HG03442 (cell line): ENCODE results near the gene LRRC70.
"Not testable (repeated sequence)": the region's sequence is repeated elsewhere in the genome, so short reads cannot be mapped to it uniquely, and the experiment has no call there.

Source experiments
- ATAC-seq: cut with Tn5 transposase; IDR thresholded peaks from one replicate; pipeline ENCODE4 v1.9.1; 2021; ENCODE audit warnings: mild to moderate bottlenecking, moderate library complexity; ENCODE audit not compliant: unreplicated experiment

Gene LRRC70

GRCh38 chr5:62605638-62606037 lies 27.0 kb downstream of the LRRC70 start:
- no peak for ATAC-seq

- ATAC-seq: no peak
Observed at GRCh38 chr5:62606878-62607277, 28.3 kb downstream of the LRRC70 start.

GRCh38 chr5:62607615-62608014 lies 29.0 kb downstream of the LRRC70 start:
- no peak for ATAC-seq

- no peak for ATAC-seq
Observed at GRCh38 chr5:62608529-62609511, 30.2 kb downstream of the LRRC70 start.

GRCh38 chr5:62614355-62614754 lies 35.7 kb downstream of the LRRC70 start:
- ATAC-seq: no peak

GRCh38 chr5:62616615-62617277 lies 38.1 kb downstream of the LRRC70 start:
- ATAC-seq: no peak

GRCh38 chr5:62617943-62618342 lies 39.3 kb downstream of the LRRC70 start:
- ATAC-seq: no peak

- ATAC-seq: no peak
Observed at GRCh38 chr5:62620761-62621160, 42.1 kb downstream of the LRRC70 start.

GRCh38 chr5:62621280-62621679 lies 42.7 kb downstream of the LRRC70 start:
- ATAC-seq: no peak

GRCh38 chr5:62623271-62623670 lies 44.7 kb downstream of the LRRC70 start:
- no peak for ATAC-seq

- ATAC-seq: not testable (repeated sequence)
Observed at GRCh38 chr5:62624436-62624835, 45.8 kb downstream of the LRRC70 start.

- ATAC-seq: no peak
Observed at GRCh38 chr5:62626534-62626933, 47.9 kb downstream of the LRRC70 start.

GRCh38 chr5:62627121-62627520 lies 48.5 kb downstream of the LRRC70 start:
- ATAC-seq: no peak

GRCh38 chr5:62627901-62628300 lies 49.3 kb downstream of the LRRC70 start:
- no peak for ATAC-seq
